ENCODE results near the gene RTN4RL1.
A peak's percentile ranks its signal among the peaks of the same experiment; 100 is the strongest.

- TF ChIP-seq CTCF (IDR thresholded peaks at IDR 0.05), result peak in 1 of 6 experiments; percentile 6
- no peak for TF ChIP-seq POLR2A (IDR thresholded peaks at IDR 0.05)
Measured at GRCh38 chr17:2023692-2024571, 1.2 kb downstream of the RTN4RL1 start.
